DOHH2 (cell line): ENCODE measurements around the gene FOXO6.

Experiments
- EZH2phosphoT487 ChIP-seq: fragments of 200-600 bp; sonication (generic); IDR thresholded peaks from 2 replicates; pipeline ENCODE4 v1.6.1; 2017; ENCODE audit warnings: borderline replicate concordance, mild to moderate bottlenecking, antibody characterized with exemption, low read length, moderate library complexity, mixed read lengths
- TF ChIP-seq, protein P1 (sequence below): fragments of 200-600 bp; sonication (generic); IDR thresholded peaks from one replicate; pipeline ENCODE4 v1.5.1; 2014; ENCODE audit warnings: antibody characterized with exemption, mild to moderate bottlenecking, low read depth, low read length; ENCODE audit not compliant: poor library complexity, severe bottlenecking

- TF ChIP-seq, protein P1, sequence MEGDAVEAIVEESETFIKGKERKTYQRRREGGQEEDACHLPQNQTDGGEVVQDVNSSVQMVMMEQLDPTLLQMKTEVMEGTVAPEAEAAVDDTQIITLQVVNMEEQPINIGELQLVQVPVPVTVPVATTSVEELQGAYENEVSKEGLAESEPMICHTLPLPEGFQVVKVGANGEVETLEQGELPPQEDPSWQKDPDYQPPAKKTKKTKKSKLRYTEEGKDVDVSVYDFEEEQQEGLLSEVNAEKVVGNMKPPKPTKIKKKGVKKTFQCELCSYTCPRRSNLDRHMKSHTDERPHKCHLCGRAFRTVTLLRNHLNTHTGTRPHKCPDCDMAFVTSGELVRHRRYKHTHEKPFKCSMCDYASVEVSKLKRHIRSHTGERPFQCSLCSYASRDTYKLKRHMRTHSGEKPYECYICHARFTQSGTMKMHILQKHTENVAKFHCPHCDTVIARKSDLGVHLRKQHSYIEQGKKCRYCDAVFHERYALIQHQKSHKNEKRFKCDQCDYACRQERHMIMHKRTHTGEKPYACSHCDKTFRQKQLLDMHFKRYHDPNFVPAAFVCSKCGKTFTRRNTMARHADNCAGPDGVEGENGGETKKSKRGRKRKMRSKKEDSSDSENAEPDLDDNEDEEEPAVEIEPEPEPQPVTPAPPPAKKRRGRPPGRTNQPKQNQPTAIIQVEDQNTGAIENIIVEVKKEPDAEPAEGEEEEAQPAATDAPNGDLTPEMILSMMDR, result no peak
- TF ChIP-seq EZH2phosphoT487, result no peak
Observed at GRCh38 chr1:41382480-41383090, 21.4 kb downstream of the FOXO6 start.
